ENCODE results near the gene ENC1. TPM values are rescaled to one million over a fixed set of nuclear protein-coding genes. Genes with fewer than 3 reads are reported as not detected.

Gene ENC1
- total and polyA plus RNA-seq, 10 of the 15 experiments (the other 5 are each of a cell fraction or from before 2014, with no cell fraction given), result 8.2 to 55.5 (median 32.1) TPM

GRCh38 chr5:74582853-74583252 lies 57.7 kb downstream of the ENC1 start:
- Histone ChIP-seq H3K27me3 (replicated peaks in 1 of 2; ENCODE audit: control insufficient read depth in 2 of 2, insufficient read depth in 2 of 2, low read length in 1 of 2) (no peaks in the 10 kb centered on the region), H3K27ac (ENCODE audit: control insufficient read depth, insufficient read depth) (no peak overlapping the region), H2AFZ (ENCODE audit: control insufficient read depth, low read depth, low read length) (no peak overlapping the region), H4K20me1 (ENCODE audit: control insufficient read depth, insufficient read depth) (no peaks in the 10 kb centered on the region), H3K4me2 (ENCODE audit: control insufficient read depth, insufficient read depth) (no peak overlapping the region), H3K4me3 (no peak overlapping the region), H3K79me2 (ENCODE audit: control insufficient read depth, insufficient read depth, low read length) (no peaks in the 10 kb centered on the region), H3K36me3 (ENCODE audit: control insufficient read depth in 2 of 2, insufficient read depth in 2 of 2, low read length in 1 of 2) (no peaks in the 10 kb centered on the region), H3K9ac (ENCODE audit: control insufficient read depth, insufficient read depth, low read length) (no peak overlapping the region), H3K4me1 (ENCODE audit: control insufficient read depth, insufficient read depth, low read length) (peaks cover 15% of the 10 kb centered on the region), H3K9me3 (replicated peaks; ENCODE audit: control insufficient read depth, insufficient read depth, low read length) (no peaks in the 10 kb centered on the region; the same call in 2 of the 3 replicates)
- ChIA-PET CTCF (no interaction called here), POLR2A (no interaction called here), RAD21 (ENCODE audit: unreplicated experiment) (no interaction called here), SMC1A (ENCODE audit: uncharacterized antibody, unreplicated experiment) (interaction anchor here (0.7 to 1.4 kb wide), 2 partner anchors 27 to 418 kb away, joined by 3 read pairs; no protein-coding TSS in a partner anchor)
- intact Hi-C loops (cut with micrococcal nuclease; ENCODE audit: unreplicated experiment) (no loop called here), in situ Hi-C loops (cut with MboI) (no loop called here)
- TF ChIP-seq SMAD1 (IDR thresholded peaks at IDR 0.05; ENCODE audit: low read depth, partially characterized antibody) (no peak), CBX3 (IDR thresholded peaks at IDR 0.05; ENCODE audit: borderline replicate concordance, low read depth) (no peak), SRF (IDR thresholded peaks at IDR 0.05; ENCODE audit: low read depth in 2 of 2, low read length in 2 of 2) (no peak), USF2 (IDR thresholded peaks at IDR 0.05; ENCODE audit: borderline replicate concordance, low read depth, low read length) (no peak), SIN3A (IDR thresholded peaks at IDR 0.05; ENCODE audit: low read depth, low read length) (no peak), CHD4 (IDR thresholded peaks at IDR 0.05) (no peak), RB1 (IDR thresholded peaks at IDR 0.05; ENCODE audit: borderline replicate concordance) (no peak), HDGF (IDR thresholded peaks at IDR 0.05) (no peak)
- ATAC-seq (no peak), DNase-seq (ENCODE audit: low read depth, low spot score) (no peak), FAIRE-seq (no peak)
- 85% methylated on average over 4 of the region's 4 CpGs for WGBS (ENCODE audit: insufficient coverage, insufficient replicate concordance, low lambda C conversion rate, missing lambda C conversion rate)
- BruUV-seq (replicated peaks), result no TSS peak

DNA sequence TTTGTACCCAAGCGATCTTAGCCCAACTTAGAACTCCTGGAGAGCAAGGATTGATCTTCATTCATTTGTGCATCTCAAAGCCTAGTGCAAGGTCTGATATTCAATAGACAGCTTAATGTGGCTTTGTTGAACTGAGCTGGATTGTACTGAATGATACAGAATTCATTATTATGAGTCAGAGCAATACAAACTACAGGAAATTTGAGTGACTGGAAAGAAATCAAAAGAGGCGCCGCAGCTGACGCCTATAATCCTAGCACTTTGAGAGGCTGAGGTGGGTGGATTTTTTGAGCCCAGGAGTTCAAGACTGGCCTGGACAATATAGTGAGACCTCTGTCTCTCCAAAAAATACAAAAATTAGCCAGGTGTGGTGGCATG lies 58.6 kb downstream of the ENC1 start:
- intact Hi-C loops (cut with micrococcal nuclease; ENCODE audit: unreplicated experiment), result no loop called here
- no peak for TF ChIP-seq USF1 (IDR thresholded peaks at IDR 0.05; ENCODE audit: borderline replicate concordance, extremely low read length, insufficient read depth, low read depth, low read length)
- no peak for TF ChIP-seq RAD21 (IDR thresholded peaks at IDR 0.05; ENCODE audit: insufficient read depth, low read depth, low read length)
- TF ChIP-seq MEF2A (IDR thresholded peaks at IDR 0.05; ENCODE audit: insufficient read depth, low read depth, low read length), result no peak
- no peak for TF ChIP-seq POLR2AphosphoS5 (IDR thresholded peaks at IDR 0.05; ENCODE audit: low read length)
- TF ChIP-seq PAX8 (IDR thresholded peaks at IDR 0.05), result no peak
- TF ChIP-seq TARDBP (IDR thresholded peaks at IDR 0.05; ENCODE audit: borderline replicate concordance), result no peak
- no peak for TF ChIP-seq MYC (IDR thresholded peaks at IDR 0.05; ENCODE audit: insufficient read depth, insufficient read length, insufficient replicate concordance, low read length, severe bottlenecking)
- no peak for TF ChIP-seq EZH2 (IDR thresholded peaks at IDR 0.05; ENCODE audit: borderline replicate concordance, control insufficient read depth, low read depth, low read length)
- no peak for TF ChIP-seq ZNF384 (IDR thresholded peaks at IDR 0.05; ENCODE audit: borderline replicate concordance, low read depth, low read length)
- TF ChIP-seq GATAD2B (conservative IDR thresholded peaks at IDR 0.05; ENCODE audit: low read depth), result no peak
- TF ChIP-seq ASH2L (IDR thresholded peaks at IDR 0.05; ENCODE audit: borderline replicate concordance, low read depth), result no peak

More for the DNA sequence above, 58.6 kb downstream of the ENC1 start:
- in situ Hi-C loops (cut with MboI), result no loop called here
- H3K9me3 ChIP-seq (replicated peaks; ENCODE audit: control insufficient read depth, insufficient read depth, low read length), result no peaks in the 10 kb centered on the region; the same call in 2 of the 3 replicates
- no peak for DNase-seq (ENCODE audit: low read depth, low spot score)
- ChIA-PET POLR2A (no interaction called here), CTCF (no interaction called here), RAD21 (ENCODE audit: unreplicated experiment) (no interaction called here), SMC1A (ENCODE audit: uncharacterized antibody, unreplicated experiment) (interaction anchor here (1.4 kb wide), 1 partner anchor 28 kb away, joined by 3 read pairs; no protein-coding TSS in a partner anchor)
- no peaks in the 10 kb centered on the region for H4K20me1 ChIP-seq (ENCODE audit: control insufficient read depth, insufficient read depth)
- no peak overlapping the region for H3K9ac ChIP-seq (ENCODE audit: control insufficient read depth, insufficient read depth, low read length)
- FAIRE-seq, result no peak
- H3K4me1 ChIP-seq (ENCODE audit: control insufficient read depth, insufficient read depth, low read length), result peaks cover 24% of the 10 kb centered on the region
- H3K4me2 ChIP-seq (ENCODE audit: control insufficient read depth, insufficient read depth), result no peak overlapping the region
- BruUV-seq (replicated peaks), result no TSS peak
- H3K36me3 ChIP-seq (ENCODE audit: control insufficient read depth in 2 of 2, insufficient read depth in 2 of 2, low read length in 1 of 2), result no peaks in the 10 kb centered on the region
- WGBS (ENCODE audit: insufficient coverage, insufficient replicate concordance, low lambda C conversion rate, missing lambda C conversion rate), result 99% methylated on average over 4 of the region's 4 CpGs
- no peak overlapping the region for H3K4me3 ChIP-seq
- no peak overlapping the region for H2AFZ ChIP-seq (ENCODE audit: control insufficient read depth, low read depth, low read length)
- H3K79me2 ChIP-seq (ENCODE audit: control insufficient read depth, insufficient read depth, low read length), result no peaks in the 10 kb centered on the region
- H3K27me3 ChIP-seq (replicated peaks in 1 of 2; ENCODE audit: control insufficient read depth in 2 of 2, insufficient read depth in 2 of 2, low read length in 1 of 2), result no peaks in the 10 kb centered on the region
- no peak overlapping the region for H3K27ac ChIP-seq (ENCODE audit: control insufficient read depth, insufficient read depth)
- ATAC-seq, result no peak

Measured in GM12878 (cell line).